DMS53 (cell line): ENCODE data around the gene ADCYAP1R1.

ENCODE experiments used
- DNase-seq: peaks from one replicate; lab custom pipeline; 2025; lab: John Stamatoyannopoulos, UW

The ADCYAP1R1 gene

DNA sequence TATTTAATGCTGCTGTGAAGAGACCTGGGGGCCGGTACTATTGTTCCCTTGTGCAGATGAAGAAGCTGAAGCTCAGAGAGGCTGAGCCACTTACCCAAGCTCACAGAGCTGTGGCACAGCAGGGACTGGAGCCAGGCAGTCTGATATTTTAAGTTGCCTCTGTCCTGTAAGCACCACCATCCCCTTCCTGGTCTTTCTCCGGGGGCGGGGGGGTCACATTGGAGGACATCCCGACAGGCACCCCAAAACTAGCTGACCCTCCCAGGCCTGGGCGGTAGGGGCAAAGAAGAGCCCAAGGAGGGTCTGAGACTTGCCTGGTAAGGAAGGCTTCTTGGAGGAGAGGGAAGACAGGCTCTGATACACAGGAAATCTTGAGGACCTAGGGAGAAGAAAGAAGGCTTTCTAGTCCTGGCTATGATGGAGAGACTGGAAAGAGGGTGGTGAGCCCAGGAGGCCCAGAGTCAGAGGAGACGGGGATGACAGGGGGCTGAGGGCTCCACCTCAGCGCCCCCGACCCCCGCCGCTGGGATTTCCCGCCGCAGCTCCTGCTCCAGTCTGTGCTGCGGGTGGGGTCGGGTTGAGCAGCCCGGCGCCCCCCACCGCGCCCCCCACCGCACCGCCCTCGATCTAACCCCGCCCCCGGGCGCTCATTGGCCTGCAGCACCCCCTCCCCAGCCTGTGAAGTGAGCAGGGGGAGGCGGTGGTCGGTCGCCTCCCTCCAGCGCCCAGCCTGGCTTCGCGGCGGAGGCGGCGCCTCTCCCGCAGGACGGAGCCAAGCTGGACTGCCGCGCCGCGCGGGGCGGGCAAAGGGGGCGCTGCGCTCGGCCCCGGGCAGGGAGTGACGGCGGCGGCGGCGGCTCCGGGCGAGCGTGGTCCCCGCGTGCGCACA lies at the start of gene ADCYAP1R1:
Gene ADCYAP1R1, plus strand, starts transcription at position 711 of the 889 bp plus-strand sequence. CDS start 10,957 bp downstream, outside the sequence.
- peak; percentile 52 for DNase-seq

DNA sequence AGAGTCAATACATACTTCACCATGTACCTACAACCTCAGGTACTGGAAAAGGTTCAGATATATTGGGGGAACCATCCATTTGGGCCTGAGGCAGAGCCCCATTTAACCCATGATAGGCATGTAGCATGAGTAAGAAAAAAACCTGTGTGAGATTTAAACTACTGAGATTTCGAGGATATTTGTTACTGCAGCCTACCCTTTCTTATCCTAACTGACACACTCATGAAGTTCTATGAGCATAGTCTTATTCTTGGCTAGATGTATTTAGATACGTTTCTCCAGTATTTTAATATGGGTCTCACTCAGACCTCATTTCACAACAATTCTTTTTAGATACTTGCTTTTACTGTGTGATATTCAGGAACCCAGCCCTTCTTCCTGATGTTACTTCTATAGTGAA lies 49.0 kb upstream of the ADCYAP1R1 start:
- no peak for DNase-seq

DNA sequence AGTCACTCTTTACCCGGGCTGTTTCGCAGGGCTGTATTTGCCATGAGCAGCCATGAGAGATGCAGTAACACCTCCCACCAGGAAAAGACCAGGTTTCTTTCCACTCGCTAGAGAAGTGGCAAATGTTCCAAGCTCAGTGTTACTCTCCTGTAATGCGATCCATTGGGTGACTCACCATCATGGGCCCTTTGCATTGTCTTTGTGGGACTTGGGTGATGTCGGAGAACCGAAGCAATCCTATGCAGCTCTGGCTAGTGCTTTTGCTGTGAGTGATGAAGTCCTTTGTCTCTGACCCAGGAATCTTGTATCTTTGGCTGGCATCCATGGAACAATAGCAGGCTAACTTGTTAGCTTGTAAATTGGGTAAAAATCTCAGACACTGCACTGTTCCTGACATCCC lies 48.4 kb upstream of the ADCYAP1R1 start:
- DNase-seq: peak; percentile 76

DNA sequence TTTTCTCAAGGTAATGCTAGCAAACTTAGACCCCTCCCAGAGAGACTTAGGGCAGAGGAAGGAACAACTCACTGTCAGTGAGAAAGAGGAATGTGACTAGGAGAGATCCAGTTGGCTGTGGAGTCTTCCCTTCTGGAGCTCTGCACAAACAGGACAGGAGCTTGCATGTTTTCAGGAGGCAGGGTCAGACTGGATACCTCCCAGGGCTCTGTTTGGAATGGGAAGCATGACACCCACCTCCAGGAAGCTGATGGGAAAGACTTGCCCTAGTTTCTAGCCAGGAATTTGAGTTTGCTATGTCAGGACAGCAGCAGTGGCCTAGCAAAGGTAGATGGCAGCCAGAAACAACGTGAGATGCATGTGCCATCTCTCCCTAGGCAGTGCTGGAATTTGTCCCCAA lies 47.7 kb upstream of the ADCYAP1R1 start:
- no peak for DNase-seq

DNA sequence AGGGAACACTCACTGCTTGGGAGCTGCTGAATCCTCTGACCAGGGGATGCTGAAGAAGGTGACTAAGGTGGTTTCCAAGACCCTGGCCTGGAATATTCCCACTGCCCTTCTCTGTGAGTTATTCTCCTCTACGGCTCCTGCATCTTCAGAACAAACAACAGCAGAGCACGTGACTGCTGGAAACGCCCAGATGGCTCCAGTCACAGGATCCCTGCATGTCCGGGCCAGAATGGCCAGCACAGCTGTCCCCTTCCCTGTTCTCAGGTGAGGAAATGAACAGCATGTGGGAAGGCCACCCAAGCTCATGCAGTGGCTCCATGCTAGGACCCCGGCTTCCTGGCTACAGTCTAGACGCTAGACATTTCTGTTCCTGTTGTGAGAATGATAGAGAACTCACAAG lies 45.3 kb upstream of the ADCYAP1R1 start:
- DNase-seq: peak; percentile 41

DNA sequence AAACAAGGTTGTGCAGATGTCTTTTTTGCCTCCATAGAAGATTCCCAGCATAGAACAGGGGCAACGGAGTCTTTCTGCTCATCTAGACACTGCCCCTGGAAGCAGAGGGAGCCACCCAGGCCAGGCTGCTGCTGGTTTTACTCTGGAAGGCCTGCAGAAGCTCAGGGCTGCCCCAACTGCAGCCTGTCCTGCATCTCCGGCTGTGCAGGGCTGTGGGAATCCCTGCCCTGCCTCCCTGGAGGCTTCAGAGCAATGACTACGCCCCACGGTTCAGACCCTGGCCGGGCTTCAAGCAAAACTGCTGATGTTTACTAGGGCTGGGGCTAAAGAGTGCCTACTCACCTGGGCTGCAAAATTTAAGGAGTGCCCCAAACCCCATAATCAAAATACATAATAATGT lies 44.5 kb upstream of the ADCYAP1R1 start:
- no peak for DNase-seq

DNA sequence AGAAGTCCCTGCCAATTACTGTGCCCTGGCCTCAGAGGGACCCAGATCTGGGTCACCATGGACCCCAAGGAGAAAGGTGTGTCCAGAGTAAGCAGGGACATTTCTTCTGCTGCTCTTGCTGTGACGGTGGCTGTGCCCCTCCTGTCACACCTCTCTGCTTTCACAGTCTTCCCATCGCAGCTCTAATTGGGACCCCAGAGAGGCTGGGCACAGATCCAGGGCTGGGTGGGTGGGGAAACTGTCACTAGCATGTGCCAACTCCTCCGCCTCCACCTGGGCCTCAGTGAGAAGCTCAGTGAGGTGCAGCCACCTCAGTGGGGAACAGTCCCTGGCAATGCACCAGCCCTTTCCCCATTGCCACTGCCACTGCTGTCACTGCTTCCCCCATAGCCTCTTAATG lies 37.3 kb upstream of the ADCYAP1R1 start:
- no peak for DNase-seq

DNA sequence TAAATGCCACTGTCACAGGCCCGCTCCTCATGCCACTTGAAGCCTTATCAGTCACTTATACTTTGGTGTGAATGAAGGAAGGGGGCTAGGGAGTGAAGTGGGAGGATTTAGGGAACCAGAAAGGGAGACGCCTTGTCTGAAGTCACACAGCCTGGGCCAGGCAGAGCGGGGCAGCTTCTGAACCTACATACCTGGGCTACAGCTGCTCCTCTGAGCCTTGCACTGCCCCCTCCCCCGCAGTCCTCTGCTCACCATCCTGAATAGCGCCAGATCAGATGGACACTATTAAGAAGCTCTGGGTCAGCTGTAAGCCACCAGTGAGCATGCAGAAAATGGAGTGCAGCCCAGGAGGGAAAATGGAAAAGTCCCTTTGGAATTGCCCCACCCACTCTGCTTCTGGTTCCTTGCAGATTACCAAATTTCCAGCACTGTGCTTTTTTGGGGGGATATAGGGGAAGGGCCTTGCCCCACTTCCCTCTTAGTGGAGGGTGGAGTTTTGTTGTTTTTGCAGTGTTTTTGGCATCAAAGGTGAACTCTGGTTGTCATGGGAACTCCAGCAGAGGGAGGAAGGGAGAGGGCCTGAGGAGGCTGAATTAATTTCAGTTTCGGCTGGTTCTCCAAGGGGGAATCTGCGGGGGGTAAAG lies 35.0 kb upstream of the ADCYAP1R1 start:
- DNase-seq: no peak

DNA sequence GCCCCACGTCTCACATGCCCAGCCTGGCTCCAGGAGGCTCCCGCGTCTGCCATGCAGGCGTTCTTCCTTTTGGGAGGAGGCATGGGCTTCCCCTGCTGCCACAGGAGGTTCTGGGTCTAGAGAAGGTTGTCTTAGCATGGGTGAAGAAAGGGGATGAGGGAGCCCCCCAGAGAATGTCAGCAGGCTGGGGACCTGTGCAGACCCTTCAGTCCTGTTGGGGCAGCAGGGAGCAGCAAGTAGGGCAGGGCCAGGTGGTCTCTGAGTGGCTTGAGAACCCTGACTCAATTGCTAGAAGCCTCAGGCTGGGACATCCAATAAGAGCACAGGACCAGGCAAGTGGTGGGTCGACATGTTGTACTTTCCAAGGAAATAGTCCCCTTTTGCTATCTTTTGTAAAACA lies 34.4 kb upstream of the ADCYAP1R1 start:
- no peak for DNase-seq

DNA sequence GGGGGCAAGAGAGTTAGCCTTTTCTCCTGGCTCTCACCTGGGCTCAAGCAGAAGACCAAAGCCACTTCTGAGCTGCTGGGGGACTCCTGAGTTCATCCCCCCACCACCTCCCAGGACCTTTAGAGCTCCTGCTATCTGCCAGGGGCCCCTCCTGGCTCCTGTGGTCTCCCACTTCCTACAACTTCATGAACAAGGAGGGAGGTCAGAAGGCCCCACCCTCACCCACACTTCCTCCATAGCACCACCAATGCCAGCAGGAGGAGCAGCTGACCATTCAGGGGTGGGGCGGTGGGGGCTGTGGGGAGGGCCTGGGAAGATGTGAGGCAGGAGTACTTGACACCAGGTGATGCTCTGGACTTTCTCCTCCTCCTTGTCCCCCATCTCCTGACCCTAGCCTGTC lies 32.6 kb upstream of the ADCYAP1R1 start:
- DNase-seq: no peak

DNA sequence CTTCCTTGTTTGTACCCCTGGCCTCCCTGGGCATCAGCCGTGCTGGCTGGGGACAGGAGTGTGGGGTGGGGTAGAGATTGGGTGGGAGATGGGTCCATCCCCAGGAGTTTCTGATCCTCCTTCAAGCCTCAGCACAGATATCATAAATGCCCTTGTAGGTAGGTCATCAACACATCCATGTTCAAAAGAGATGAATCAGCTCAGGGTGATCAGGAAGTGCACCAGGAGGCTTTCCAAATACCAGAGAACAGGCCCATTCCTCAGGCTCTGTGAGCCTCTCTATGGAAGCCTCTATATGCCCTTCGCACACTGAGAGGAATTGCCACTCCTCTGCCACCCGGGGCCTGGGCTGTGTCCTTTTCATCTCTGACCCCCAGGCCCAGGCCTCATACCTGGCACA lies 31.9 kb upstream of the ADCYAP1R1 start:
- DNase-seq: no peak

DNA sequence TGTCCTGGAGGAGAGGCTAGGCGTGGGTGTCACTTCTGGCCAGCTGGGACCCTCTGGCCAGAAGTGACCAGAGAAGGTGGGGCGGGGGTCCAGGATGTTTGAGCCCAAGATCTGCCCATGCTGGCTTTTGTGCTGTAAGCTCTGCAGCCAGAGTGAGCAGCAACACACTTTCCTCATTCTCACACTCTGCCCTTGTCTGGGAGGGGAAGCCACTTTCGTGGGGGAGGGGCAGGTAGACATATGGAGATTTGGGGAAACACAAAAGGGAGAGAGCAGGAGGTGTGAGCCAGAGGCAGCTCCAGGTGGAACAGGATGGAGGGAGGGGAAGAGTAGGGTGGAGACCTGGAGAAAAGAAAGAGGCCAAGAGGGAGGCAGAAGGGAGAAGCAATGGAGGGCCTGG lies 31.5 kb upstream of the ADCYAP1R1 start:
- no peak for DNase-seq

DNA sequence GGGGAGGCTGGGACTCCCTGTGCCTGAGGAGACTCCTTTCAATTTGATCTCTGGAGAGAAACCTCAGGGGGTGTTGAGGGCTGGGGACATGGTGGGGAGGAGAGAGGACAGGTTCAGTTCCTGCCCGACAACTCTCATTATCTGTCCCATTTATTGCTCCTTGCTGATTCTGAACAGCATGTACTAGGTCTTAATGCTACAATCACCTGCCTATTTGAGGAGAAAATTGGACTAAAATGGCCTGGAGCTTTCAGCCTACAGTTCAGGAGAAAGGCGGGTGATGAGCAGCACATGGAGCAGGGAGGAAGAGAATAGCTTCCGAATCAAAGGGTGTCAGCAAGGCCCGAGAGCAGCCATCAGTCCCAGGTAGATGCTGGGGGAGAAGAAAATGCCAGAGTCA lies 30.0 kb upstream of the ADCYAP1R1 start:
- no peak for DNase-seq

DNA sequence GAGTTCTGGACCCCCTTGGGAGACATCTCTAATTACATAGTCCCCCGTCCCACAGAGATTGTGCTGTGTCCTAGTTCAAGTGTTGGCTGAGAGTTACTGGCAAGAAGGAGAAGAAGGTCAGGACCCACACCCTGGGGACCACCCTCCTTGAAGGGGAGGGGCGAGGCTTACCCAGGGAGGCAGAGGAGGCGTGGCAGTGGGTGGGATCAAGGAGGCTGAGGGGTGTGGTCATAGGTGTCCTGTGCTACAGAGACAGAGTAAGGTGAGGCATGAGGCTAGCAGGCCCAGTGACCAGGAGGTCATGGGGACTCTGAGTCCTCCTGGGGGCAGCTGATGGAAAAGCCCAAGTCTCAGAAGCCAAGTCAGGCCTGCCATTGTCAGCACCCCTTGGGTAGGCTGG lies 29.4 kb upstream of the ADCYAP1R1 start:
- DNase-seq: no peak

DNA sequence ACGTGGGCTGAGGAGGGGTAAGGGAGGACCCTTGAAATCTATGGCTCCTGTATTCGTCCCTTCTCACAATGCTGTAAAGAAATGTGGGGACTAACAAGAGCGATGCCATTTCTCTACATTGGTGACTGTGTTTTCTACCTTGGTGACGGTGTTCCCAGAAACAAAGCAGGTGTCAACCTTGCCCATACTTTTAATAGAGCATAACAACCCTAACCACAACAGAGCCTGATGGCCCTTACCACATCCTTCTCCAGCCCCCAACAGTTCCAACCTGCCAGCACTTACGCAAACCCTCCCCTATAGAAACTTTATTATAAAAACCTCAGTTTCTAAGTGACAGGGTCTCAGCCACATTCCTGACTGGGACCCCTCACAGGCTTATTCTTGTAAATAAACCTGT lies 28.2 kb upstream of the ADCYAP1R1 start:
- DNase-seq: no peak

DNA sequence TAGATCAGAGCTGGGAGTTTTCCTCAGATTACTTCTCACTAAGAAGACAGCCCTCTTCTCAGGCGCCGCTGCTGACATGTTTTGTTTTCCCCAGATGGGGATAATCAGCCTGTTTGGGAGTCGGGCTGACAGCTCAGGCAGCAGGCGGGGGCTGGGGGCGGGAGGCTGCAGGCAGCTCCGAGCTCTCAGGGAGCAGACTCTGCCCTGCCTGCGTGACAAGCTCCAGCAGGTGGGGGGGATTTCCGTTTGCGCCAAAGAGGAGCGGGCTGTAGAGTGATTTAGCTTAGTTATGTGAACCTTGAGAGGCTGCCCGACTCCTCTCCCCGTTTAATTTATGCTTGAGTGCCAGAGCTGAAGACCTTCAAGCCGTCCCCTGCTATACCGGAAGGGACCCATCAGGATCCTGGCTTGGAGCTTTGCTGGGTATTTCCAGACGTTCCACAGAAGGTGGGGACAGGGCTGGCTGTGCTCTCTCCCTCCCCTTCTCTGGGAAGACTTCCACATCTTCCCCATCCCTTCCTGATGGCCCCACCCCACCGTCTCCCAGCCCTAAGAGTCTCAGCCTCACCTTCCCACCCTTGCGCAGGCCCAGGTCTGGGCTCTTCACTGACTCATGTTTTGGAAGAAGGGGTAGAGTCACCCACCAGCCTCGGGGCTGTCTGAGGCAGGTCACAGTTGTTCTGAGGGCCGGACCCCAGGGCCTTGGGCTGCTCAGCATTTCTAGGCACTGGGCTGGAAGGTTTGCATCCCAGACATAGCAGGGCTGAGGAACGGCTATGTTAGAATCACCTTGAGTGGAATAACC lies 24.7 kb upstream of the ADCYAP1R1 start:
- DNase-seq: peak; percentile 33

DNA sequence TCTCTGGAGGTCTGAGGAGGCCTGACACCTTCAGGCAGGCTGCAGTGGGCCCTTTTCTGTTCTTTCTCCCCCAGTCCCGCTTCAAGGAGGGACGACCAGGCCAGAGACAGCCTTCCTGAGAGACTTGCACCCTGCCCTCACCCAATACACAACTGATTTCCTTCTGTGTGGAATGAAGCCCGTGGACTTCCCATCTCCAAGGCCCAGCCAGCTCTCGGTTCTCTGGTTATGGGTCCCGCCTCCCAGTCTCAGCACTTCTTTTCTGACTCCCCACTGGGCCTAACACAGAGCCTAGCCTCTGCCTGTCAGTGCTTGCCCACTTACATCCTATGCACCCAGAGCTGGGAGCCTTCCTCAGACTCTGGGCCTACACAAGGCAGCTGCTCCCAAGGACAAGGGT lies 24.1 kb upstream of the ADCYAP1R1 start:
- no peak for DNase-seq

DNA sequence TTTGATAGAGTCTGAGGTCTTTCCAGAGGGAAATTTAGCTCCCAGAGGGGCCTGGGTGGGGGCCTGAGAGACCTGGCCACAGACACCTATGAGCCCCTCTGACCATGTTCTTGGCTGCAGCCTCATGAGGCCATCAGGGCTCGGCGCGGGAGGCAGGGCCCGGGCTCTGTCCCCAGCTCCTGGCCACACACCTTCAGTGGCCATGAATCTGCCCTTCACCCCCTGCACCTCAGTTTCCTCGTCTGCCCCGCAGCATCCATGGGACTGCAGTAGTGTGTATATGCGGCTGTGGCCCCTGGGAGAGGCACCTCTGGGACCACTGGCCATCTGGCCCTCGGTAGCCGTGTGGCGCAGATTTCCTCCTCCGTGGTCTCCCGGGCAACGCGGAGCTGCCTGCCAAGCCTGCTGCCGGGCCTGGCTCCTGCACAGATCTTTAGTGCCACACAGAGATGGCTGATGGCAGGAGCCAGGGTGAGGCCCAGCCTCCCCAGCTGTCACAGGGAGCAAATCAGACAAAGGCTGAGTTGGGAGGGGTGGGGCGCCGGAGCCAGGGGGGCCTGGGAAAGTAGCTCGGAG lies 23.6 kb upstream of the ADCYAP1R1 start:
- no peak for DNase-seq

DNA sequence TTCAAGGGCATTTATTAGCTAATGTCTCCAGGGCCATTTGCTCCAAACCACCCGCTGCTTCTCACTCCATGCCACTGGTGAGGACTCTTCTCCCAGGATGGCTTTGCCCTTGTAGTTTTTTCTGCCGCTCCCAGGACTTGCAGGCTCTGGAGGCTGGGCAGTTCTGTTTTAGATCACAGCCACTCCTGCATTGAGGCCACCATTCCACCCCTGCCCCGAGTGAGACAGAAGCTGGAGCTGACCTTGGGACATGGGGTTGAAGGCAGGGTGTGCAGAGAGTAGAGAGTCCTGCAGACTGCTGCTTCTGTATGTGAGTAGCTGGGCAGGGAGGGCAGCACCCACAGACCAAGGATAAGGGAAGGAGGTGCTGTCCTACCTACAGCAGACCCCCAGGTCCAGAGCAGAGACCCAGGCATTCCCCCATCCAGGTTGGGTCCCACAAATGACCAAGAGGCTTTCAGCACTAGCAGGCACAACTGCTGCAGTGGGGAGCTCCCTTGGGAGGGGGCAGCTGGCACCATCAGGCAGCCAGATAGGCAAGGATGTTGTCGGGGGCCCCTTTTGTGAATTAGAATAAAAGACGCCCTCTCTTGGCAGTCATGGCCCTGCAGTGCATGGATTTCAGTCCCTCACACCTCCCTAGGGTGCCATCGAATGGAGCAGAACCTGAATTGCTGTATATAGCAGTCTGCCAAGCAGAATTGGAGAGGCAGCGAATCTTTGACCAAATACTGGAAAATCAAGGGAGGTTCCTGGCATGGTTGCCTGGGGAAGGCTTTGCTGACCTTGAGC lies 22.7 kb upstream of the ADCYAP1R1 start:
- no peak for DNase-seq

DNA sequence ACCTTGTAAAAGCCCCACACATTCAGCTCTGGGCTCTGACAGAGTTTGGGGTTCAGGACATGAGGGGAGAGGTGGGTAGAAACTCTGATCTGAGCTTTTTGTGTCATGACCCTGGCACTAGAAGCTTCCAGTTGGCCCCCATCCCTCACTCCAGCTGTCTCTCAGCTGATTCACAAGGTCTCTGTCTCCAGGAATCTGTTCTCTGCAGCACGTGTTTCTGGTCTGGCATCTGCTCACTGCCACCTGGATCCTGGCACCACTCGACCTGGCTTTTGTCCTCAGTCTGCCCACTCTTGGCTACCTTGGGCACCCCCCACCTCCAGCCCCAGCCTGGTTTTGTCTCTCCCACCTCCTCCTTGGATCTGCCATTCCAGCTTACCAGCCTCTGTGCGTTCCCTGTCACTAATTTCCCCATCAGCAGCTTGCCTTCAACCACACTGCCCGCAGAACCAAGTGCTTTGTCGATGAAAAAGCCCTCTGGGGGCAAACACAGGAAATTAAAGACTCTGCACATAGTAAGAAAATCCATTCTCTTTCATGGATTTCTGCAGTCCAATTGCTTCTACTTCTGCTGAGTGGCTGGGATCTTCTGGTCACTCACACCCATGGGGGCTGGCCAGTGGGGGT lies 18.3 kb upstream of the ADCYAP1R1 start:
- DNase-seq: no peak

DNA sequence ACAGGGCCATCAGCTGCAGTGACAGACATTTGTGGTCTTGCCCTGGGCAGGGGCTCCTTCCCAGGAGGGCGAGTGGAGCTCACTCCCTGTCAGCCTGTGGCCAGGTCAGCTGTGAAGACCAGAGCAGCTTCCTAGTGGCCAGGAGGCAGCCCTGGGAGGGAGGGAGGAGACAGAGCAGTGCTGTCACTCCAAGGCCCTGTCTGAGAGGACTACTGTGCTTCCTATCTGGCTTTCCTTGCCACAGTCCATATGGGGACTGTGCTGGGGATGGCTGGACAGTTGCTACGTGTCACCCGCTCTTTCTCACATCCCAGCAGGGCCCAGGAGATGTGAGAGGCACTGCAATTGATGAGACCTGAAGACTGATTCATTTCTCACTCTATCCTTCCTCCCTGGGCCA lies 15.2 kb upstream of the ADCYAP1R1 start:
- no peak for DNase-seq
